H1 (cell line): Measurements from ENCODE around the gene PARP16. TPM values are rescaled to one million over a fixed set of nuclear protein-coding genes. Genes with fewer than 3 reads are reported as not detected.

Experiments used
- BRCA1 ChIP-seq: IDR thresholded peaks from 2 replicates; pipeline ENCODE4 v1.6.1; 2012; ENCODE audit warnings: low read depth, low read length, improper control_type of control experiment
- JUN ChIP-seq: IDR thresholded peaks from 2 replicates; pipeline ENCODE4 v1.6.1; 2011; ENCODE audit warnings: low read depth, mild to moderate bottlenecking, improper control_type of control experiment, low read length
- SIX5 ChIP-seq: IDR thresholded peaks from 2 replicates; pipeline ENCODE4 v1.6.1; 2011; ENCODE audit warnings: mild to moderate bottlenecking, low read depth, low read length
- SP4 ChIP-seq: IDR thresholded peaks from 2 replicates; pipeline ENCODE4 v1.6.1; 2012; ENCODE audit warnings: low read length, inconsistent platforms
- polyA plus RNA-seq, 7 experiments: library from polyadenylated mRNA; depleted of rRNA in 3 of 7; stranded (reverse) in 5 of 7; unstranded in 2 of 7; fragments of >200 nt in 5 of 7; fragments of 200-250 nt in 2 of 7; gene quantifications; 1 replicate in 5 of 7; 2 replicates in 1 of 7; 4 replicates in 1 of 7; pipeline versions ENCODE4 v1.2.1 to v1.2.3, GENCODE V29; 2011 to 2013; ENCODE audit warnings: missing spikeins in 2 of 7, mixed read lengths in 2 of 7
- total RNA-seq: library from RNA; stranded (reverse); fragmentation: NEBNext Ultra II Directional; extraction: Animal tissue kit (Norgen Biotek cat#: 25700); gene quantifications from 2 replicates; pipeline ENCODE4 v1.2.1, GENCODE V29; 2021

The PARP16 gene
- total and polyA plus RNA-seq, 2 of the 8 experiments (the other 6 are each of a cell fraction or from before 2014, with no cell fraction given): 3.7 to 5.0 TPM

DNA sequence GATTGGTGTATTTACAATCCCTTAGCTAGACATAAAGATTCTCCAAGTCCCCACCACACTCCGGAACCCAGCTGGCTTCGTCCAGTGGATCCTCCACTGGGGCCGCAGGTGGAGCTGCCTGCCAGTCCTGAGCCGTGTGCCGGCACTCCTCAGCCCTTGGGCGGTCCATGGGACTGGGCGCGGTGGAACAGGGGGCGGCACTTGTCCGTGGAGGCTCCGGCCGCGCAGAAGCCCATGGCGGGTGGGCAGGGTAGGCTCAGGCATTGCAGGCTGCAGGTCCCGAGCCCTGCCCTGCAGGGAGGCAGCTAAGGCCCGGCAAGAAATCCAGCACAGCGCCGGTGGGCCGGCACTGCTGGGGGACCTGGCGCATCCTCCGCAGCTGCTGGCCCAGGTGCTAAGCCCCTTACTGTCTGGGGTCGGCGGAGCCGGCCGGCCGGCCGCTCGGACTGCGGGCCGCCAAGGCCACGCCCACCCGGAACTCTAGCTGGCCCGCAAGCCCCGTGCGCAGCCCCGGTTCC, 14.3 kb upstream of the PARP16 start (continued):
- TF ChIP-seq JUN (no peak), BRCA1 (no peak), SP4 (no peak), SIX5 (no peak)
